NCI-H1694 (cell line): ENCODE results near the gene ZMYM4.

Source experiments
- DNase-seq: peaks from one replicate; lab custom pipeline; 2025; lab: John Stamatoyannopoulos, UW

Gene ZMYM4

DNA sequence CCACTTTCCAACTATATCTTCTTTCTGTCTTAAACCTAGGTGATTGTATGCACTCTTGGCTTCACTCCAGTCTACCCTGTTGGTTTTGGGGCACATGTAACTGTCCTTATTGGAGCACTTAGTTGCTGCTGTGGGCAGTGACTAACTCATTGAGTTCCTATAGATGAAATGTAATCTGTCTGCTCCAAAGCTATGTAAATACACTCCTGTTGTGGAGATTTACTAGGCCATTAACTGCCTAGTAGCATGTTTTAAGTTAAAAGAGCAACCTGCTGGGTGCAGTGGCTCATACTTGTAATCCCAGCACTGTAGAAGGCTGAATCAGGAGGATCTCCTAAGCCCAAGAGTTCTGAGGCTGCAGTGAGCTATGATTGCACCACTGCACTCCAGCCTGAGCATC is 137.6 kb downstream of the ZMYM4 start:
- DNase-seq = no peak

- DNase-seq = no peak
These were observed 139.2 kb downstream of the ZMYM4 start for GRCh38 chr1:35407743-35408142.

DNA sequence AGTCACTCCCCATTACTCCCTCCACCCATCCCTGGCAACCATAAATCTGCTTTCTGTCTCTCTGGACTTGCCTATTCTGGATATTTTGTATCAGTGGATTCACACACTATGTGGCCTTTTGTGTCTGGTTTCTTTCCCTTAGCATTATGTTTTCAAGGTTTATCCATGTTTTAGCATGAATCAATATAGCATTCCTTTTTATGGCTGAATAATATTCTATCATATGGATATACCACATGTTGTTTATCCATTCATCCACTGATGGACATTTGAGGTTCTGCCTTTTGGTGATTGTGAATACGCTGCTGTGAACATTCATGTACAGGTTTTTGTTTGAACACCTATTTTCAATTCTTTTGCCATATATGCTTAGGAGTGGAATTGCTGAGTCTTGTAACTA is 140.4 kb downstream of the ZMYM4 start:
- DNase-seq = no peak

DNA sequence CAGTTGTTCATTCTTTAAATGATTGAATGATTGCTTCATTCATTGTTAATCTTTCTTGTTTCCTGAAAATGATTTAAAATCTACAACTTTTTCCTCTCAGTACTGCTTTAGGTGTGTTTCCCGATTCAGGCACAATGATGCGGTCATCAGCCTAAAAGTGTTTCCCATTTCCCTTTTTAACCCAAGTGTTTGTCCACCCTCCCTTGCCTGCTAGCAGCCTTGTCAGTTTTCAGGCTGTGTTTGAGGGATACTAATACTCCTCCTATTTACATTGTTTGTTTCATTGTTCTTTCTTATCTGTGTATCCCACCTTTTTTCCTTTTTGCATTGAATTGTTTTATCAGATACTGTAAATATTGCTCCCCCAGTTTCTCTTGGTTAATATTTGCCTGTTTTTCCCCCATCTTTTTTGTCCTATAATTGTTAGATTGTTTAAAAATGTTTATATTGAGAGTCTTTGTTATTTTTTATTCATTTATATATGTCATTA is 157.6 kb downstream of the ZMYM4 start:
- DNase-seq = no peak

- no peak for DNase-seq
These were observed 159.9 kb downstream of the ZMYM4 start for GRCh38 chr1:35428360-35428759.

- DNase-seq = no peak
These were observed 162.3 kb downstream of the ZMYM4 start for GRCh38 chr1:35430762-35431161.

DNA sequence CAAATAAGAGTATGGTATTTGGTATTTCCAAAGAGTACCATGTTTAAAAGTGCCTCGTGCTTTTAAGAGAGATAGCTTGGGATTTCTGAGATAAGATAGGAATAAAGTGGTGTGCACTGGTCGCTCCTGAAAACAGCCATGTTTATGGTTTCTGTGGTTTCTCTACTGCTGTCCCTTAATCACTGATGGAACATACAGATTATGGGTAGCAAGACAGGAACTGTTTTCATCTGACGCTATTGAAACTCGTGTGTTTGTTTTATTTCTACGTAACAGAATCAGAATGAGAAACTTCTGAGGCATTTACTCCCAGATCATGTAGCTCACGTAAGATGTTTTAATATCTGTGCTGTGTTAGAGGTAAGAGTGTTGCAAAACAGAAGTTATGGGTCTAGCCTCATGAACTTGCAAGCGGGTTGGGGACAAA is 162.7 kb downstream of the ZMYM4 start:
- DNase-seq = no peak

DNA sequence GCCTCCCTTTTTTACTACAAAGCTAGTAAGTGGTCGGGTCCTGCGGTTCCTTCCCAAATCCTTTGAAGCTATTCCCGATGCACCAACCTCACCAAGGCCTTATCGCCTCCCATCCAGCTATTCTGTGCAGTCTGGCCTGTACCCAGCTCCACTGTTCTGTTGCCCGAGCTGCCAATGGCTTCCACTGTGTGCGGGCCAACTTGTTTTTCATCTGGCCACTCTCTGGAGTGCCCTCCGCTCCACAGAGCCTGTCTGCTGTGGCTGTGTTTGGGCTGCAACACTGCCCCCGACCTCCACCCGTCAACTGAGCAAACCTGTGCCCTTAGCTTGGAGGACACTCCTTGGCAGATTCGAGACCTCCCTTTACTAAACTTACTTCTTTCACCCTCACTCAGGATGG is 163.7 kb downstream of the ZMYM4 start:
- DNase-seq = no peak

GRCh38 chr1:35433714-35434113 is 165.2 kb downstream of the ZMYM4 start:
- no peak for DNase-seq

DNA sequence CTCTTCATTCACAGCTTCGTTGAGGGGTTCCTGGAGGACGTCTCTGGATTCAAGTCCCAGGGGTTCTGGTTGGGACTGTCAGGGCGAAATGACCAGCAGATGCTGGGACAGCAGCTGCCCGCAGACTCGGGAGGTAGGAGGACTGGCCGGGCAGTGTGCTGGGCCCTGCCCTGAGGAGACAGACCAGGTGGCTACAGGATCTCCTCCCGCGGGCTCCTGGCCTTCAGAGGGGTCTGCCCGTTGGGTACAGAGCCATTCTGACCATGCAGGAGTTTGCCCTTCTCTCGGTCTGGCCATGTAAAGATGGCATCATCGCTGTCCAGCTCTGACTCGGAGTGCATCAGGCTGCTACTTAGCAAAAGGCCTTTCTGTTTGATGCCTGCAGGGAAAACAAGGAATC is 166.2 kb downstream of the ZMYM4 start:
- DNase-seq = no peak

- no peak for DNase-seq
These were observed 167.6 kb downstream of the ZMYM4 start for GRCh38 chr1:35436078-35436477.

GRCh38 chr1:35437200-35437599 is 168.7 kb downstream of the ZMYM4 start:
- DNase-seq = no peak

DNA sequence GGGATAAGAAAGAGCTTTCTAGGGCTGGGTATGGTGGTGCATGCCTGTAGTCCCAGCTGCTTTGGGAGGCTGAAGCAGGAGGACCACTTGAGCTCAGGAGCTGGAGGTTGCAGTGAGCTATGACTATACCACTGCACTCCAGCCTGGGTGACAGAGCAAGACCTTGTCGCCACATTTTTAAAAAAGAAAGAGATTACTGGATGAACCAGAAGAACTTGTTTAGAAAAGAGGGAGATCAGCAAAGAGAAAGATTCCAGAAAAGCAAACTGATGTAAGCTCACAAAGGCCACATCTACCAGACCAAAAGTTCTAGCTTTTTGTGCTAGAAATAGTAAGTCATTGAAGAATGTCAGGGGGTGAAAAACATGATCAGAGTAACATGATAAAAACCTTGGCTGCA is 171.1 kb downstream of the ZMYM4 start:
- DNase-seq = no peak

DNA sequence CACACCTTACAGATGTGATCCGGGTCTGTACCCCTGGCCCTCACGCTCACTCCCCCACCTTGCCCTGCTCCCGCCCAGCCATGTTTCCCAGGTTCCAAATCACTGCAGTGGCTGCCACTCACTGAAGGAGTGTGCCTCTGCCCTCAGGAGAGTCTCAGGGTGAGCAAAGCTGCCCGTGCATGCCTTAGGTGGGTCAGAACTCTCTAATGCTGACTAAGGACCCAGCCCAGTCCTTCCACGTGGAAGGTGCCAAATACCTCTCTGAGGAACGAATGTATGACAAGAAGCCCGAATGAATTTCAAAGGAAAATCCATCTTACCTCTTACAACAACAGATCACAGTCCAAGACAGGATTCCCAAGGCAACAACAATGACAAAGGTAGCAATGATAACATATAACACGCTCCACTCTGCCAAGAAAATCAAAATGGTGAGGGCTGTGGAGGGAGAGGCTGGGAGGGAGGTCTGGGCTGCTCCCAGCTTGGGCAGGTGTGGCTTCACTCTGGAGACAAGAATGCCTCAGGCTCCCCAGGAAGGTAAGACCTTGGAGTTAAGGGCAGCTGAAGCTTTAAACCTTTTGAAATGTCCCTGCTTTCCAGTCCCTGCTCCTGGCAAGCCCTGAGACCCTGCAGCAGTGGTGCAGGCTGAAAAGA is 173.5 kb downstream of the ZMYM4 start:
- no peak for DNase-seq

GRCh38 chr1:35442734-35443133 is 174.2 kb downstream of the ZMYM4 start:
- no peak for DNase-seq

- peak; percentile 7 for DNase-seq
These were observed 175.4 kb downstream of the ZMYM4 start for GRCh38 chr1:35443768-35444518.

- DNase-seq = no peak
These were observed 175.9 kb downstream of the ZMYM4 start for GRCh38 chr1:35444519-35444774.

GRCh38 chr1:35447278-35447677 is 178.8 kb downstream of the ZMYM4 start:
- DNase-seq = no peak

DNA sequence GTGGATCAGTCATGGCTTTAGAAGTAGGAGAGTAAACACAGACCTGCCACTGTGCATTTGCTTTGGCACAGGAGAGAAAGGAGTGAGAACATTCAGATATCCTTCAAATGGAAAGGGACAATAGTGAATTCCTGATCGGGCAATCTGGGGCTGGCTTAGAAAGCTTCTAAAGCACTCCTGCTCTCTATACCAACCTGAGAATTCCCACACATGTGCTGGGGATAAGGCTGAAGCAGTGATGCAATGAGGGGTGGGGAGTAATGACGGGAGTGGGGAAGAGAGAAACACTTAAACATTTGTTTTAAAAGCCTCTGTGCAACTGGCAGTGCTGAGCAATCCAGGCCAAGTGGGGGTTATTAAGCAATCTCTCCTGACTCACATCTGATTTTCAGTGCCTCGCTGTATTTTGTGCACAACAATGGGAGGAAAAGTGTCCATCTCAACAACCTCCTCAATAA is 179.9 kb downstream of the ZMYM4 start:
- DNase-seq = no peak

DNA sequence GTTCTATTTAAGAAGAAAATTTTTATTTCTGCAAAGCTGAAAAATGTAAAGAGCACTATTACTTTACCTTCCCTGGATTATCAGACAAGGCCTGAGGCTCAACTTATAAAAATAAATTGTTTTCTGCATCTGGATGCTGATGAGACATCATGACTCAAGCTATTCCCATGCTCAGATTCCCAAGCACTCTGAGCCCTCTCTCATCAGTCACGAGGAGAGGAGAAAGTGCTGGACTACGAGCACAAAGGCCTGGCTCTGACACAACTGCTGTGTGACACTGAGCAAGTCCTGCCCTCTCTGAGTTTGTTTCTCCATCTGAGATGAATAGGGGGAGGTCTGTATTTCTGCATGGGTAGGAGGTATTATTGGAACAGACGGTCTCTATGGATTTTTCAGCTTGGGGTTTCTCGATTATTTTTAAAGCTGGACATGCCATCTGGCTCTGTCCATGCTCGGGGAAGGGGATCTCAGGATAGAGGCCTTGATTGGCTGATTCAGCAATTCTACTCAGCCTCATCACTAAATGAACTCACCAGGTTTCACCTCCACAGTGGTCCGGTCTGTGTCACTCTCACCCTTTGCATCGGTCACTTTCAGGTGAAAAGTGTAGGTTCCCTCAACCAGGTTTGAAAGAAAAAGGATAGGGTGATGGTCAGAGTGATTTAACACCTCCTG is 181.0 kb downstream of the ZMYM4 start:
- DNase-seq = no peak

- peak; percentile 47 for DNase-seq
These were observed 182.6 kb downstream of the ZMYM4 start for GRCh38 chr1:35451125-35451528.

GRCh38 chr1:35452106-35452774 is 183.7 kb downstream of the ZMYM4 start:
- DNase-seq = no peak

DNA sequence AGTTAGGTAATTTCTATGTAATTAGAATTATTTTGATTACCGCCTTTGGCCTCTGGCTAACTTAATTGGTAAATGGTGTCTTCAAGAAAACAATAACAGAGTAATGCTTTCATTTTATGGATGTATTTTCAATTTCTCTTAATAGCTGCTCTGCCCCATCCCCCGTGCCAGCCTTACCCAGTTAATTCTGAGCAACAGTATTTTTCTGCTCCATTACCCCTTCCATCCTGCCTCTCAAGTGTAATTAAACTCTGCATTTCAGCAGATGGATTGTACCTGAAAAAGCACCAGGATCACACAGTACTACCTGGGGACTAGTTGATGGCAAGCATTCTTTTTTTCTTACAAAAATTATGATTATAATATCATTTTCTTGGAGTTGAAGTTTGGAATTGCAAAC is 184.5 kb downstream of the ZMYM4 start:
- DNase-seq = peak; percentile 1
